HG02623 (cell line): Measurements from ENCODE around the gene TCHHL1.

ENCODE experiments used
- ATAC-seq: cut with Tn5 transposase; IDR thresholded peaks from one replicate; pipeline ENCODE4 v1.9.1; 2021; ENCODE audit warnings: moderate library complexity; ENCODE audit not compliant: unreplicated experiment

Gene TCHHL1

GRCh38 chr1:152039886-152040285, 49.0 kb downstream of the TCHHL1 start:
- ATAC-seq: no peak

- ATAC-seq: no peak
These were observed 49.4 kb downstream of the TCHHL1 start for GRCh38 chr1:152039461-152039860.

GRCh38 chr1:152038871-152039270, 50.0 kb downstream of the TCHHL1 start:
- no peak for ATAC-seq

- ATAC-seq: no peak
These were observed 52.3 kb downstream of the TCHHL1 start, which contains the start of gene S100A11 for GRCh38 chr1:152036267-152037216. Gene S100A11 (minus strand): TSS chr1:152037004. CDS start chr1:152036915, 89 bp downstream.

- no peak for ATAC-seq
These were observed 53.2 kb downstream of the TCHHL1 start for GRCh38 chr1:152035539-152036266.

- peak; percentile 51 for ATAC-seq
These were observed 54.0 kb downstream of the TCHHL1 start for GRCh38 chr1:152034654-152035538.

GRCh38 chr1:152034324-152034653, 54.6 kb downstream of the TCHHL1 start:
- no peak for ATAC-seq
